Skin epidermis (tissue), 12 donors: ENCODE measurements around the gene ANLN.
"Not testable (repeated sequence)": the region's sequence is repeated elsewhere in the genome, so short reads cannot be mapped to it uniquely, and the experiment has no call there.

Source experiments
- H3K27ac ChIP-seq, 21 experiments: fragments of 200-600 bp; sonication (generic) in 11 of 21; one replicate each; pipeline ENCODE4 v1.5.0; 2020; ENCODE audit warnings: mild to moderate bottlenecking in 3 of 21, inconsistent platforms in 2 of 21, moderate library complexity in 2 of 21
- H3K4me3 ChIP-seq, 7 experiments: fragments of 200-600 bp; sonication (generic) in 2 of 7; one replicate each; pipeline ENCODE4 v1.5.0; 2020; ENCODE audit warnings: inconsistent platforms in 2 of 7, mild to moderate bottlenecking in 2 of 7, moderate library complexity in 1 of 7

ANLN gene

GRCh38 chr7:36455646-36456045 lies 66.0 kb downstream of the ANLN start:
- Histone ChIP-seq H3K27ac (no peak overlapping the region), H3K4me3 (no peak overlapping the region)

- Histone ChIP-seq H3K4me3 (no peak overlapping the region), H3K27ac (no peak overlapping the region)
Measured at GRCh38 chr7:36456138-36456537, 66.5 kb downstream of the ANLN start.

GRCh38 chr7:36456548-36456947 lies 66.9 kb downstream of the ANLN start:
- Histone ChIP-seq H3K27ac (no peak overlapping the region), H3K4me3 (no peak overlapping the region)

GRCh38 chr7:36459236-36459960 lies 69.7 kb downstream of the ANLN start:
- Histone ChIP-seq H3K27ac (no peak overlapping the region), H3K4me3 (no peak overlapping the region)

- H3K4me3 ChIP-seq, result no peak overlapping the region
- H3K27ac ChIP-seq, result no peak overlapping the region
Measured at GRCh38 chr7:36460811-36461429, 71.3 kb downstream of the ANLN start.

GRCh38 chr7:36462551-36463137 lies 73.0 kb downstream of the ANLN start:
- no peak overlapping the region for H3K4me3 ChIP-seq

GRCh38 chr7:36464271-36464670 lies 74.6 kb downstream of the ANLN start:
- H3K27ac ChIP-seq, result no peak overlapping the region
- no peak overlapping the region for H3K4me3 ChIP-seq

More at GRCh38 chr7:36462551-36463137, 73.0 kb downstream of the ANLN start:
- H3K27ac ChIP-seq, result no peak overlapping the region

- H3K27ac ChIP-seq, H3K4me3 ChIP-seq: not testable (repeated sequence)
Measured at GRCh38 chr7:36466001-36466400, 76.3 kb downstream of the ANLN start.

GRCh38 chr7:36468370-36469101 lies 78.9 kb downstream of the ANLN start:
- Histone ChIP-seq H3K4me3 (no peak overlapping the region), H3K27ac (no peak overlapping the region)

- no peak overlapping the region for H3K4me3 ChIP-seq
Measured at GRCh38 chr7:36469236-36469635, 79.6 kb downstream of the ANLN start.

GRCh38 chr7:36472141-36472729 lies 82.6 kb downstream of the ANLN start:
- Histone ChIP-seq H3K4me3 (no peak overlapping the region), H3K27ac (no peak overlapping the region)

More at GRCh38 chr7:36469236-36469635, 79.6 kb downstream of the ANLN start:
- no peak overlapping the region for H3K27ac ChIP-seq

GRCh38 chr7:36473454-36474282 lies 84.0 kb downstream of the ANLN start:
- Histone ChIP-seq H3K4me3 (no peak overlapping the region), H3K27ac (no peak overlapping the region)

- no peak overlapping the region for H3K27ac ChIP-seq
Measured at GRCh38 chr7:36474283-36475010, 84.8 kb downstream of the ANLN start.

GRCh38 chr7:36475011-36475342 lies 85.3 kb downstream of the ANLN start:
- no peak overlapping the region for H3K4me3 ChIP-seq

More at GRCh38 chr7:36474283-36475010, 84.8 kb downstream of the ANLN start:
- H3K4me3 ChIP-seq, result no peak overlapping the region

GRCh38 chr7:36475381-36475780 lies 85.7 kb downstream of the ANLN start:
- Histone ChIP-seq H3K27ac (no peak overlapping the region), H3K4me3 (no peak overlapping the region)

More at GRCh38 chr7:36475011-36475342, 85.3 kb downstream of the ANLN start:
- H3K27ac ChIP-seq, result no peak overlapping the region

GRCh38 chr7:36478745-36479144 lies 89.1 kb downstream of the ANLN start:
- no peak overlapping the region for H3K4me3 ChIP-seq

GRCh38 chr7:36483853-36484252 lies 94.2 kb downstream of the ANLN start:
- H3K4me3 ChIP-seq, H3K27ac ChIP-seq: not testable (repeated sequence)

More at GRCh38 chr7:36478745-36479144, 89.1 kb downstream of the ANLN start:
- no peak overlapping the region for H3K27ac ChIP-seq

- Histone ChIP-seq H3K27ac (no peak overlapping the region), H3K4me3 (no peak overlapping the region)
Measured at GRCh38 chr7:36484265-36484664, 94.6 kb downstream of the ANLN start.

GRCh38 chr7:36486336-36486735 lies 96.7 kb downstream of the ANLN start:
- Histone ChIP-seq H3K4me3 (no peak overlapping the region), H3K27ac (no peak overlapping the region)
